Fibroblast of lung (primary cell): ENCODE data around the gene TRAP1.

Experiments
- EZH2 ChIP-seq: IDR thresholded peaks from 2 replicates; pipeline ENCODE4 v1.5.1; 2012; ENCODE audit warnings: low read length, control low read depth, mild to moderate bottlenecking; ENCODE audit errors: missing control alignments
- TF ChIP-seq, protein P1 (sequence below), 2 donors: IDR thresholded peaks in 1 of 2; conservative IDR thresholded peaks in 1 of 2; 1 replicate in 1 of 2; 2 replicates in 1 of 2; pipeline ENCODE4 v1.5.1; 2011 to 2012; ENCODE audit warnings: low read length in 2 of 2, control low read depth in 1 of 2, inconsistent platforms in 1 of 2, low read depth in 1 of 2, mild to moderate bottlenecking in 1 of 2

DNA sequence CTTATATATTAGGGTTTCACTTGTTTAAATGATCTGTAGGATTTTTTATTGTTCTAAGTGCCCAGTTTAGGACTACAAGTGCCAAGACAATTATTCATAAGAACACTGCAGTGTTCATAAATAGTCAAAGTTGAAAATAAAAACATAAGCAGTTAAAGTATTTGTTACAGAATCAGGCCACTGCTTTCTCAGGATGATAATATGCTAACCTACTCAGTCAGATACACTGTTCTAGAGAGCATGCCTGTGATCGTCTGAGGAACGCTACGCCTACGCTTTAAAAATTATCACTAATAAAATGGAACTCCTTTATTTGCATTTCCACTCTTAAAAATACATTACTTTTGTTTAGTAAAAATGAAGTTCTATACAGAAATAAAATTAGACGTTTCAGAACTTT lies 37.4 kb upstream of the TRAP1 start:
- TF ChIP-seq, protein P1, sequence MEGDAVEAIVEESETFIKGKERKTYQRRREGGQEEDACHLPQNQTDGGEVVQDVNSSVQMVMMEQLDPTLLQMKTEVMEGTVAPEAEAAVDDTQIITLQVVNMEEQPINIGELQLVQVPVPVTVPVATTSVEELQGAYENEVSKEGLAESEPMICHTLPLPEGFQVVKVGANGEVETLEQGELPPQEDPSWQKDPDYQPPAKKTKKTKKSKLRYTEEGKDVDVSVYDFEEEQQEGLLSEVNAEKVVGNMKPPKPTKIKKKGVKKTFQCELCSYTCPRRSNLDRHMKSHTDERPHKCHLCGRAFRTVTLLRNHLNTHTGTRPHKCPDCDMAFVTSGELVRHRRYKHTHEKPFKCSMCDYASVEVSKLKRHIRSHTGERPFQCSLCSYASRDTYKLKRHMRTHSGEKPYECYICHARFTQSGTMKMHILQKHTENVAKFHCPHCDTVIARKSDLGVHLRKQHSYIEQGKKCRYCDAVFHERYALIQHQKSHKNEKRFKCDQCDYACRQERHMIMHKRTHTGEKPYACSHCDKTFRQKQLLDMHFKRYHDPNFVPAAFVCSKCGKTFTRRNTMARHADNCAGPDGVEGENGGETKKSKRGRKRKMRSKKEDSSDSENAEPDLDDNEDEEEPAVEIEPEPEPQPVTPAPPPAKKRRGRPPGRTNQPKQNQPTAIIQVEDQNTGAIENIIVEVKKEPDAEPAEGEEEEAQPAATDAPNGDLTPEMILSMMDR (conservative IDR thresholded peaks at IDR 0.05 in 1 of 2, IDR thresholded peaks at IDR 0.05 in 1 of 2; ENCODE audit: low read depth in 1 of 2, low read length in 2 of 2): no peak
- no peak for TF ChIP-seq EZH2
